Posterior cingulate gyrus (tissue), 11 donors: ENCODE results near the gene TSG101.

Experiments
- DNase-seq, 10 donors: peaks; one replicate each; pipeline versions ENCODE4 v3.0.0 to v3.0.0-alpha.2; 2020 to 2021; ENCODE audit warnings: mixed read lengths in 3 of 10
- intact Hi-C: fragments of 100-400 bp; cut with DNase I; formaldehyde crosslinking; loops from one replicate; pipeline ENCODE4 v1.15.1; 2023

The TSG101 gene

DNA sequence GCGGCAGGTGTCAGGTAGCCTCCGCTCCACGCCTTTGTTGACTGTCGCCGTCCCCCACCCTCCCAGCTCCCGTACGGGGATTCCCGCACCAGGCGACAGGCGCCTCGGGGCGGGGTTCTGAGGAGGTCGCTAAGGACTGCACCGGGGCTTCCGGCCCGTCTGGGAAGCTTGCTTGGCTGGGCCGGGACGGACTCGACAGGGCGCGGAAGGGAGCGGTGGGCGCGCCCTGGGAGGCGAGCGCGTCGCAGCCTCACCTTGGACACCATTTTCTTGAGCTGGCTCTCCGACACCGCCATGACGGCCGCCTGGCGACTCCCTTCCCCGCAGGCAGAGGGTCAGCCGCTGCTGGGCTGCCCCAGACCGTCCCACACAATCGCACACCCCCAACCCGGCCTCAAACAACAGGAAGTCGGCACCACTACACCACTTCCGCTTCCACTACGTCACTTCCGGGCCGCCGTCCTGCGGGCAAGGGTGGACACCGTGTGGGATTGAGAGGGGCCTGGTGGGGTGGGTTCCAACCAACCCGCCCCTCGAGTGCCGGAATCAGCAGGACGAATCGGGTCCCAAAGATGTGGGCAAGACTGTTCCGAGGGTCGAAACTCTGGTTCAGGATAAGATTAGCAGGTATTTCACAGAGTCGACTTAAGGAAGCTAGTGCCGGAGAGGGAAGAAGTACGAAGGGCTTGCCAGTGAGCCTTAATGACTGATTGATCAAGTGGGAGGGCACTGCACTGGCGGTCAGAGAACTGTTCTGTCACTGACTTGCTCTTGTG, at the start of gene TSG101:
Gene TSG101, minus strand, starts transcription at position 422 of the 776 bp plus-strand sequence. Its CDS starts 126 bp downstream, at position 296.
- peak; percentile 93 to 99 (median 96) for DNase-seq
- intact Hi-C loops: loop anchor here (1.0 to 10.0 kb wide), 3 partner anchors 106 to 204 kb away; partner anchors contain the start of genes GTF2H1, HPS5, LDHA and SPTY2D1

DNA sequence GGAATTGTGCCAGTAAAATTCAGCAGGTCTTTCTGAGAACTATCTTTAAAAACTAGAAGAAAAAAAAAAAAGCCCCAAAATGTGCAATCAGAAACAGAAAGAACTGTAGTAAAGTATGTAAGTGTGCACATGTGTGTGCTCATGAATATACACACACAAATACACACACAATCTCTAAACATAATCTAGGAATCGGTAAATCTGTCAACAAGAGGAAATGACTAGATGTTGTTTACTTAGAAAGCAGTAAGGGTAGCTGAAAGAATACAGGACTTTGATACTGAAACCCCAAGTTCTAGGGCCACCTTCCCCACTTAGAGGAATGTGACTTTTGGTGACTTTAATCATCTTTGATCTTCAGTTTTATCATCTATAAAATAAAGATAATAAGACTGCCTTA, 48.6 kb upstream of the TSG101 start:
- intact Hi-C loops: no loop called here

DNA sequence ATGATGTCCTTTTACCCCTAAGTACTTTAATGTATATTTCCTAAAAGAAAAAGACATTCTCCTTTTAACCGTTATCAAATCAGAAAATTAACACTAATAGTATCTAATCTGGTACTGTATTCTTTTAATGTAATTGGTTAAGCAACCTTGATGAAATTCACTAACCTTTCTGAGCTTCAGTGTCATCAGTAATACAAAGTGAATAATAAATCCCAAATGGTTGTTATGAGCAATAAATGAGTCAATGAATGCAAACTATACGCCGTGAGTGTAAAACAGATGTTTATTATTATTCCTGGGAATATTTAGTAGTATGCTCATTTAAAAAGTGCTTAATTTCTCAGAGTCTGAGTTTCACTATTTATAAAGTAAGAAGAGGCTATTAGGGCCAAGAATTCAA, 40.3 kb upstream of the TSG101 start:
- intact Hi-C loops: no loop called here
- no peak for DNase-seq

More for the DNA sequence above, 48.6 kb upstream of the TSG101 start:
- no peak for DNase-seq

GRCh38 chr11:18566406-18566805, 39.7 kb upstream of the TSG101 start:
- DNase-seq: no peak
- intact Hi-C loops: no loop called here

DNA sequence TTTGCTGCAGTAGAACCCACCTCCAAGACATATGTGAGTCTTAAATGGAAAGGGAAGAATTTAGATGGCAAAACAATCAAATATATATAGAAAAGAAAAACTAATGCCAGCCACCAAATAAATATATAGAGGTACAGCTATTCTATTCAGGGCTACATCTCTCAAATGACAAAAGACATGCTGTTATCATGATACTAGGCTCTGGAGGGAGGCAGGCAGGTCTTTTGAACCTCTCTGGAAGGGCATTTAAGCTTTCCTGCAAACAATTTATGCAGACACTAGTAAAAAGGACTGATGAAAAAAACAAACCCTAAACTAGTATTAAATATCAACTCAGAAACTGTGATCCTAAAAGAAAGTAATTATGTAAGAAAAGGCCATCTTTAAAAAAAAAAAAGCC, 37.4 kb upstream of the TSG101 start:
- intact Hi-C loops: no loop called here
- no peak for DNase-seq

DNA sequence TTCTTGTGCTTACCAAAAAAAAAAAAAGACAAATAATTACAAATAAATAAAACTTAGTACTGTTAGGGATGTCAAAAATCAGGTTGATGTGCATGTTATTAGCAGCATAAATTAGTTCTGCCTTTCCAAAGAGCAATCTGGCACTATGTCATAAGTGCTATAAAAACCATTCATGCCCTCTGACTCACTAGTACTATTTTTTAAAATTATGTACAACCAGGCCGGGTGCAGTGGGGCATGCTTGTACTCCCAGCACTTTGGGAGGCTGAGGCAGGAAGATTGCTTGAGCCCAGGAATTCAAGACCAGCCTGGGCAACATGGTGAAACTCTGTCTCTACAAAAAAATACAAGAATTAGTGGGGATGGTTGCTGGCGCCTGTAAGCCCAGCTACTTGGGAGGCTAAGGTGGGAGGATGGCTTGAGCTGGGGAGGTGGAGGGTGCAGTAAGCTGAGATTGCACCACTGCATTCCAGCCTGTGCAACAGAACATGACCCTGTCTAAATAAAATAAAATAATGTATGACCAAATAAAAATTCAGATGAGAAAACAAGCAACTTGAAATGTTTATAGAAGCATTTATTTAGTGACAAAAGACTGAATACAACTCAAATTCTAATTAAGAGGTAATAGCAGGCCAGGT, 36.5 kb upstream of the TSG101 start:
- intact Hi-C loops: no loop called here
- no peak for DNase-seq

GRCh38 chr11:18548001-18548400, 21.3 kb upstream of the TSG101 start:
- DNase-seq: no peak
- intact Hi-C loops: no loop called here

- intact Hi-C loops: loop anchor here (2.0 kb wide), 1 partner anchor 192 kb away; no protein-coding TSS in a partner anchor
- no peak for DNase-seq
Observed at GRCh38 chr11:18540207-18541009, 13.7 kb upstream of the TSG101 start.

DNA sequence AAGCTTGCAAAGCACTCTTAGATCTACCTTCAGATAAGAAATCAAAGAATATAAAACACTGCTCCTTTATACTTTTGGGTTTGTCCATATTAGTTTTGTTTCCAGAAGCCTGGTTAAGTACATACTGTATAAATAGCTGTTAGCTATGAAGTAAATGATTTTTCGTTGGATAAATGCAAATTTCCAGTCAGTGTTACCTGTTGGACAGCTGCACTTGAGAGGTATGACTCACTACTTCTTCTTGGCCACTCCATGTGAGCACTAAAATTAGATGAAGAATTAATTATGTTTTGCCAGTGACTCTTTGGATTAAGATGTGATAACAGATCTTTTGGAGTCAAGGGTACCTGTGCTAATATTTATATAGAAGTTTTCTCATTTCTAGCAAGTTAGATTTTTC, 9.5 kb upstream of the TSG101 start:
- DNase-seq: no peak
- intact Hi-C loops: no loop called here

- no peak for DNase-seq
- intact Hi-C loops: no loop called here
Observed at GRCh38 chr11:18534245-18534644, 7.5 kb upstream of the TSG101 start.

GRCh38 chr11:18533365-18533764, 6.6 kb upstream of the TSG101 start:
- intact Hi-C loops: no loop called here
- no peak for DNase-seq

DNA sequence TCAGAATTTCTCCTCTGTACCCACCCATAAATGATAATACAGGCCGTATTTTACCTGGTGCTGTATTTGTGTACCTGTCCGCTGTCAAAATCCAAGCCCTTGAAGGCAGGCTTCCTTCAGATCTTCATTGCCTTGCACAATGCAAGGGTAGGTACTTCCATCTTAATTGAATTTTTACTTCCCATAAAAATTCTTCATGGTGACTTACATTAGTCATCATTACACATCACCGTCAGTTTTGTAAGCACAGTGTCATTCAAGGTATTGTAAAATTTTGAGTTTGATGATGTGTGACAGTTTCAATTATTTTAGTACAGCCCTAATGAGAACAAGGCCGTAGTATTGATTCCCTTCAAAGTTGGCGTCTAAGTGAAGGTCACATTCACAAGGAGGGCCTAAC, 770 bp upstream of the TSG101 start:
- DNase-seq: no peak
- intact Hi-C loops: loop anchor here (5.0 to 10.0 kb wide), 2 partner anchors 105 to 133 kb away; partner anchors contain the start of genes LDHA and SPTY2D1

DNA sequence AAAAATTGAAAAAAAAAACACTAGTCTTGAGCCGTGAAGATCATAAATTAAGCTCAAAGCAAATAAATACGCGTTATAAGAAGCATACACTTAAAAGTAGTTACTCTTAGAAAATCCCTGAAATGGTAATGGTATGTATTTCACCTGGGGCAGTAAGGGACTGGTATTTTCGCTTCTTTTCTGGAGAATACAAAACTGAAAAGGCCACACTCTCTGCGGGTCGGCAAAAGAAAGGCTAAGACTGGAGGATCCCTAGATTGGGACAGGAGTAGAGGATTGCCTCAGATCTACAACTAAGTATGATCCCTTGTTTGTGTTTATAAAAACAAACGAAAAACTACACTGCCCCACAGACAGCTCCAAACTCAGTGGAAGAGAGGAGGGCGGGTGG, 617 bp downstream of the TSG101 start:
- intact Hi-C loops: loop anchor here (1.0 to 10.0 kb wide), 3 partner anchors 106 to 204 kb away; partner anchors contain the start of genes GTF2H1, HPS5, LDHA and SPTY2D1
- DNase-seq: no peak

GRCh38 chr11:18524248-18524647, 2.5 kb downstream of the TSG101 start:
- intact Hi-C loops: loop anchor here (10.0 kb wide), 1 partner anchor 129 kb away; the partner anchor contains the start of gene LDHA
- no peak for DNase-seq

DNA sequence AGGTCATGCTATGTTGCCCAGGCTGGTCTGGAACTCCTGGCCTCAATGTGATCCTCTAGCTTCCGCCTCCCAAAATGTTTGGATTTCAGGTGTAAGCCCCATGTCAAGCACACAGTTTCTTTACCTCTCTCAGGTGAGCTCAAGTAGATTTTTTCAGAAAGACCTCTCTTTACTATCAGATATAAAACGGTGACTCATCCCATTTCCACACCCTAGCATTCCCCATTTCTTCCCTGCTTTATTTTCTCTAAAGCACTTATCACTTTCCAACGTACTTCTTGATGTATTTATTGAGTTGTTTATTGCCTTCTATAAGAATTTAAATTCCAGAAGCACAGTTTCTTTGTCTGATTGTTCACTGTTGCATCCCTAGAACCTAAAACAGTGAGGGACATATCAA, 3.7 kb downstream of the TSG101 start:
- intact Hi-C loops: loop anchor here (10.0 kb wide), 1 partner anchor 128 kb away; the partner anchor contains the start of gene LDHA
- DNase-seq: no peak

GRCh38 chr11:18522388-18522787, 4.4 kb downstream of the TSG101 start:
- no peak for DNase-seq
- intact Hi-C loops: loop anchor here (10.0 kb wide), 1 partner anchor 128 kb away; the partner anchor contains the start of gene LDHA

- intact Hi-C loops: loop anchor here (10.0 kb wide), 1 partner anchor 126 kb away; the partner anchor contains the start of gene LDHA
- no peak for DNase-seq
Observed at GRCh38 chr11:18521122-18521521, 5.6 kb downstream of the TSG101 start.

- intact Hi-C loops: no loop called here
- no peak for DNase-seq
Observed at GRCh38 chr11:18502352-18502751, 24.4 kb downstream of the TSG101 start.

DNA sequence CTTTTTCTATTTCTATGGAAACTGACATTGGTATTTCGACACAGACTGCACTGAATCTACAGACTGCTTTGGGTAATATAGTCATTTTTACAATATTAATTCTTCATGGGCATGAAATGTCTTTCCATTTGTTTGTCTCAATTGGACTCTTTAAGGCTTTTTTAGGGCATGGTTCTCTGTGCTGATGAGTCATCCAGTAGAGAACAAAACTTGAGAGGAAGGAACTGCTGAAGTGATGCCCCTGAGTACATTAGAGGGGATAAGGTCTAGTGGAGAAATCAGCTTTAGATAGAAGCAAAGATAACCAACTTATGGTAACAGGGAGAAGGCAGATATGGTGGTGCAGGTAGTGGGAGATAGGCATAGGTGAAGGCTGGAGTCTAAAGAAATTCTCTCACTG, 25.1 kb downstream of the TSG101 start:
- no peak for DNase-seq
- intact Hi-C loops: no loop called here

GRCh38 chr11:18498039-18498438, 28.7 kb downstream of the TSG101 start:
- intact Hi-C loops: no loop called here
- DNase-seq: no peak

GRCh38 chr11:18495703-18496102, 31.0 kb downstream of the TSG101 start:
- DNase-seq: no peak
- intact Hi-C loops: no loop called here
